Skeletal muscle tissue (tissue), 4 donors: ENCODE data around the gene PKHD1. TPM values are rescaled to one million over a fixed set of nuclear protein-coding genes. Genes with fewer than 3 reads are reported as not detected.

Experiments
- H3K27ac ChIP-seq: one replicate; pipeline ENCODE4 v1.7.0; 2013; ENCODE audit warnings: mild to moderate bottlenecking, low read depth, low read length, inconsistent platforms
- H3K27me3 ChIP-seq, 3 donors: one replicate each; pipeline ENCODE4 v1.7.0; 2013; ENCODE audit warnings: low read length in 3 of 3; ENCODE audit not compliant: control insufficient read depth in 3 of 3, insufficient read depth in 3 of 3
- H3K36me3 ChIP-seq, 3 donors: one replicate each; pipeline ENCODE4 v1.7.0; 2013; ENCODE audit warnings: low read length in 3 of 3; ENCODE audit not compliant: control insufficient read depth in 3 of 3, insufficient read depth in 3 of 3
- H3K4me1 ChIP-seq, 3 donors: one replicate each; pipeline ENCODE4 v1.7.0; 2013; ENCODE audit warnings: low read length in 3 of 3, mild to moderate bottlenecking in 3 of 3; ENCODE audit not compliant: control insufficient read depth in 3 of 3, insufficient read depth in 3 of 3
- H3K4me3 ChIP-seq, 3 donors: one replicate each; pipeline ENCODE4 v1.7.0; 2013; ENCODE audit warnings: low read length in 3 of 3
- H3K9ac ChIP-seq, 3 donors: one replicate each; pipeline ENCODE4 v1.7.0; 2013; ENCODE audit warnings: low read length in 3 of 3, mild to moderate bottlenecking in 3 of 3, moderate library complexity in 2 of 3, low read depth in 1 of 3
- H3K9me3 ChIP-seq, 3 donors: one replicate each; pipeline ENCODE4 v1.7.0; 2013; ENCODE audit warnings: low read length in 3 of 3; ENCODE audit not compliant: control insufficient read depth in 3 of 3
- total RNA-seq: library from RNA; depleted of rRNA; stranded (reverse); fragments of >200 nt; gene quantifications from one replicate; pipeline ENCODE4 v1.2.3, GENCODE V29; 2014
- donor health status: Osteomylitis.

PKHD1 gene
- total RNA-seq, 1 donor from 2014 or later = 38.6 TPM

DNA sequence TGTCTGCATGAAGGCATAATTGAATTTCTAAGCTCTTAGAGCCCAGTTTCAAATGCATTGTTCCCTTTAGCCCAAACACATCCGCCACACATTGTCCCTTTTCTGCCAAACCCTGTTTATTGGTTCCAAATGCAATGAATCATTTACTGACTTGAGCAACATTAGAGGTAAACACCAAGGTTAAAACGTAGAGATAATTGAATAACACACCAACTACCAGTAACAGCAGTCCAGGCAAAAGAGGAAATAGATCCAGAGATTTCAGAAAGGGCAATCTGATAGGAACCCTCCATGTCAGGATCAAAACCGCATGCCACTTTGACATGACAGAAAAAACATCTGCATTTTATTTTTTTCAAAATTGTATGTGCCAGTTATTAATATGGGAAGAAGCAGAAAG is 114.8 kb downstream of the PKHD1 start:
- Histone ChIP-seq H3K27me3 (no peaks in the 10 kb centered on the region), H3K36me3 (no peaks in the 10 kb centered on the region), H3K27ac (no peak overlapping the region), H3K9me3 (no peaks in the 10 kb centered on the region), H3K4me3 (no peak overlapping the region), H3K4me1 (no peaks in the 10 kb centered on the region), H3K9ac (no peak overlapping the region)

GRCh38 chr6:51968265-51968664 is 119.1 kb downstream of the PKHD1 start:
- Histone ChIP-seq H3K9ac (no peak overlapping the region), H3K4me3 (no peak overlapping the region)

GRCh38 chr6:51965222-51965801 is 122.1 kb downstream of the PKHD1 start:
- Histone ChIP-seq H3K27me3 (peaks cover 0 to 2% (median 0%) of the 10 kb centered on the region in 3 donors), H3K36me3 (no peaks in the 10 kb centered on the region), H3K9ac (no peak overlapping the region), H3K4me3 (no peak overlapping the region), H3K4me1 (no peaks in the 10 kb centered on the region), H3K9me3 (no peaks in the 10 kb centered on the region), H3K27ac (no peak overlapping the region)

More at GRCh38 chr6:51968265-51968664, 119.1 kb downstream of the PKHD1 start:
- Histone ChIP-seq H3K4me1 (no peaks in the 10 kb centered on the region), H3K9me3 (no peaks in the 10 kb centered on the region), H3K27ac (no peak overlapping the region), H3K27me3 (no peaks in the 10 kb centered on the region), H3K36me3 (no peaks in the 10 kb centered on the region)

- Histone ChIP-seq H3K27me3 (peaks cover 0 to 2% (median 0%) of the 10 kb centered on the region in 3 donors), H3K4me3 (no peak overlapping the region), H3K4me1 (no peaks in the 10 kb centered on the region), H3K36me3 (no peaks in the 10 kb centered on the region), H3K9me3 (no peaks in the 10 kb centered on the region), H3K27ac (no peak overlapping the region), H3K9ac (no peak overlapping the region)
Observed at GRCh38 chr6:51963980-51964379, 123.4 kb downstream of the PKHD1 start.

- Histone ChIP-seq H3K9me3 (no peaks in the 10 kb centered on the region), H3K36me3 (no peaks in the 10 kb centered on the region), H3K27me3 (peaks cover 0 to 2% (median 0%) of the 10 kb centered on the region in 3 donors), H3K9ac (no peak overlapping the region), H3K4me3 (no peak overlapping the region), H3K4me1 (no peaks in the 10 kb centered on the region), H3K27ac (no peak overlapping the region)
Observed at GRCh38 chr6:51962354-51962753, 125.1 kb downstream of the PKHD1 start.

DNA sequence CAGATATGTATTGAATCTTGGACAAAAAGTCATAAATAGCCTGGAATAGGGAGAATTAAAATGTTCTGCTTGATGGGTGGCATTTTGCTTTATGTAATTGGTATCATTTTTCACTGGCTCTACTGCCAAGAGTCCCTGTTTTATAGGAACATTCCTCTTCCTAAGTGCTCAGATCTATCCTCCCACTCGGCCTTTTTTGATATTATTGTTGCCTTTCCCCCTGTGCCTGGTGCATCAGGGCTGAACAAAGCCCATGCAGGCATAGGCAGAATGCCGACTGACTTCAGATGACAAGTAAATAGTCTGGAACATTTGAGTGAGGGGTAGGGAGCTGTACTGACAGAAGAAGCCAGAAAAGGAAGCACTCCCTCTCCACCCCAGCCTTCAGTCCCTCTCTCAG is 127.0 kb downstream of the PKHD1 start:
- no peak overlapping the region for H3K27ac ChIP-seq
- H3K4me3 ChIP-seq = no peak overlapping the region
- H3K9me3 ChIP-seq = no peaks in the 10 kb centered on the region
- H3K9ac ChIP-seq = no peak overlapping the region
- H3K4me1 ChIP-seq = no peaks in the 10 kb centered on the region
- peaks cover 0 to 2% (median 0%) of the 10 kb centered on the region in 3 donors for H3K27me3 ChIP-seq
- H3K36me3 ChIP-seq = no peaks in the 10 kb centered on the region

GRCh38 chr6:51959744-51960383 is 127.5 kb downstream of the PKHD1 start:
- Histone ChIP-seq H3K27me3 (peaks cover 0 to 2% (median 0%) of the 10 kb centered on the region in 3 donors), H3K4me3 (no peak overlapping the region), H3K4me1 (no peaks in the 10 kb centered on the region), H3K27ac (no peak overlapping the region), H3K9ac (no peak overlapping the region), H3K36me3 (no peaks in the 10 kb centered on the region), H3K9me3 (no peaks in the 10 kb centered on the region)

DNA sequence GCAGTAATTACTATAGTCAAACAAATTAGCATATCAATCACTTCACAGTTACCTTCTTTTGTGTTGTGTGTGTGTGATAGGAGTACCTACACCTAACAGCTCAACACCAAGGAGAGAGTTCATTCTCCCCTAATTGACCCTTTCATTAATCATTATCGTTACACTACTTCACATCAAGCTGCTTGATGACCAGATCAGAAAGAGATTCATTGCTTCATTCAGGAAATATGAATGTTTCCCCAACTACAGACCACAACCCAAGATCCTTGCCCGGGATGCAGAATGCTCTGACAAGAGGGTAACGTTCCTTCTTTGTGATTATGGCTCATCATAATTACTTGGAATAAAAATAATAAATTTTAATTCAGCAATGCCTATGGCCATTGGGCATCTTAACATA is 132.7 kb downstream of the PKHD1 start:
- Histone ChIP-seq H3K36me3 (no peaks in the 10 kb centered on the region), H3K27me3 (no peaks in the 10 kb centered on the region), H3K27ac (no peak overlapping the region)

GRCh38 chr6:51953246-51953645 is 134.2 kb downstream of the PKHD1 start:
- Histone ChIP-seq H3K36me3 (no peaks in the 10 kb centered on the region), H3K4me1 (no peaks in the 10 kb centered on the region), H3K4me3 (no peak overlapping the region), H3K27me3 (no peaks in the 10 kb centered on the region), H3K27ac (no peak overlapping the region), H3K9me3 (no peaks in the 10 kb centered on the region), H3K9ac (no peak overlapping the region)

More for the DNA sequence above, 132.7 kb downstream of the PKHD1 start:
- Histone ChIP-seq H3K9ac (no peak overlapping the region), H3K9me3 (no peaks in the 10 kb centered on the region), H3K4me3 (no peak overlapping the region), H3K4me1 (no peaks in the 10 kb centered on the region)

GRCh38 chr6:51951924-51952323 is 135.5 kb downstream of the PKHD1 start:
- no peaks in the 10 kb centered on the region for H3K9me3 ChIP-seq
- no peak overlapping the region for H3K27ac ChIP-seq
- no peak overlapping the region for H3K4me3 ChIP-seq
- no peaks in the 10 kb centered on the region for H3K27me3 ChIP-seq
- no peaks in the 10 kb centered on the region for H3K36me3 ChIP-seq
- H3K4me1 ChIP-seq = no peaks in the 10 kb centered on the region
- no peak overlapping the region for H3K9ac ChIP-seq
